Colon (tissue), 2 donors: ENCODE measurements around the gene SPECC1.
"Not testable (repeated sequence)": the region's sequence is repeated elsewhere in the genome, so short reads cannot be mapped to it uniquely, and the experiment has no call there.

Experiments used
- FAIRE-seq: peaks from 2 replicates; lab custom pipeline; 2012; peaks lifted over from hg19 to GRCh38; lab: Jason Lieb, UNC
- donor health status: control.
- donor health status: control.

SPECC1 gene

DNA sequence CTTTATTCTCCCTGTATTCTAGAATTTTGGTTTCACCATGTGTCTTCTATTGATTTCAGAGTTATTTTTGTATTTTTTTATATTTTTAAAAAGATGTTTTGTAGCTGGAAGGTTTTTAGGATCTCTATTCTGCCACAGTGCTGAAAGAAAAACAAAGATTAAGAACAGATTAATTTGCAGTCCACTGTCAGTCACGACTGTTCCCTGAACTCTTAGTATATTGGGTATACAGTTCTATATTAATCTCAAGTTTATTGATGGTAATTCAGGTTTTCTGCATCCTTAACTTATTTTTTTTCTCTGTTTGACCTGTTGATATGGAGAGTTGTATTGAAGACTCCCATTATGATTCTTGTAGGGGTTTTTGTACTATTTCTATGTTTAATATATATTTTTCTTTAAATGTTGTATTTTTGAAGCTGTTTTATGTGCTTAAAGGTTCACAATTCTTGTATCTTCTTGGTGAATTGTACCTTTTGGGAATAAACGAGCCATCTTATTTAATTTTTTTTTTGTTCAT, 2.9 kb downstream of the SPECC1 start:
- no peak for FAIRE-seq

DNA sequence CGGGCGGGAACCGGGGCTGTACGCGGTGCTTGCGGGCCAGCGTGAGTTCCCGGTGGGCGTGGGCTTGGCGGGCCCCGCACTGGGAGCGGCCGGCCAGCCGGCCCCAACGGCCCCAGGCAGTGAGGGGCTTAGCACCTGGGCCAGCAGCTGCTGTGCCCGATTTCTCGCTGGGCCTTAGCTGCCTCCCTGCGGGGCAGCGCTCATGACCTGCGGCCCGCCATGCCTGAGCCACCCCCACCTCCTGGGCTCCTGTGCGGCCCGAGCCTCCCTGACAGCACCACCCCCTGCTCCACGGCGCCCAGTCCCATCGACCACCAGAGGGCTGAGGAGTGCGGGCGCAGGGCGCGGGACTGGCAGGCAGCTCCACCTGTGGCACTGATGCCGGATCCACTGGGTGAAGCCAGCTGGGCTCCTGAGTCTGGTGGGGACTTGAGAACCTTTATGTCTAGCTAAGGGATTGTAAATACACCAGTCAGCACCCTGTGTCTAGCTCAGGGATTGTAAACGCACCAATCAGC, 7.4 kb downstream of the SPECC1 start:
- not testable (repeated sequence) for FAIRE-seq

DNA sequence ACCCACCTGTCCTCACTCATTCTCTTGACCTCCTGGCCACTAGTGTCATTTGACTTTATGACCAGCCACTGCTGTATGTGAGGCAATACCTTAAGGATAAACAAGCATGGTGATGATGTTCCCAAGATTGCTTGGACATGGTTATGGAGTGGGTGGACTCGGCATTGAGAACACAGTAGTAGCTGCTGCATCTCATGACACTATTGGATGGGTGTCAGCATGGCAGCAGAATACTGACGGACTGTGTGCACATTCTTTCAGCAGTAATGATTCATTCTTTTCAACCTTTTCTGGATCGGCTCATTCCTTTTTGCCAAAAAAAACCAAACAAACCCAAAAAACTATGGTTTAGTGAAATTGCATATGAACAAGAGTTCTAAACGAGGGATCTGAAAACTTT, 13.5 kb downstream of the SPECC1 start:
- FAIRE-seq = no peak

DNA sequence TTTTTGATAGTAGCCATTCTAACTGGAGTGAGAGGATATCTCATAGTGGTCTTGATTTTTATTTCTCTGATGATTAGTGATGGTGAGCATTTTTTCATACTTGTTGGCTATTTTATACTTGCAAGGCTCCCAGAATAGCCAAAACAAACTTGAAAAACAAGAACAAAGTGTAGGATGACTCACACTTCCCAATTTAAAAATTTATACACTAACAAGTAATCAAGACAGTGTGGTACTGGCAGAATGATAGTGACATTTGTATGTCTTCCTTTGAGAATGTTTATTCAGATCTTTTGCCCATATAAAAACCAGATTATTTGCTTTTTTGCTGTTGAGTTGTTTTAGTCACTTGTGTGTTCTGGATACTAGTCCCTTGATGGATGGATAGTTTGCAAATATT, 17.8 kb downstream of the SPECC1 start:
- FAIRE-seq = no peak

GRCh38 chr17:20028443-20028842, 19.3 kb downstream of the SPECC1 start:
- FAIRE-seq = no peak

DNA sequence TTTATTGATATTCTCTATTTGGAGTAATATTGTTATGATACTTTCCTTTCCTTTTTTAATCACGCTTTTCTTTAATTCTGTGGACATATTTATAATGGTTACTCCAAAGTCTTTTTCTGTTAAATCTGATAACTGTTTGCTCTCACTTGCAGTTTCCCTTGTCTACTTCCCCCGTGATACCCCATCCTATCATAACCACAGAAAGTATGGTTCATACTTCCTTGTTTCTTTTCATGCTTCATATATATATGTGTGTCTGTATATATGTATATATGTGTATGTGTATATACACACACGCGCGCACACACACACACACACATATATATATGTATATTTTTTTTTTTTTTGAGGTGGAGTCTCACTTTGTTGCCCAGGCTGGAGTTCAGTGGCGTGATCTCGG, 23.5 kb downstream of the SPECC1 start:
- FAIRE-seq = no peak

DNA sequence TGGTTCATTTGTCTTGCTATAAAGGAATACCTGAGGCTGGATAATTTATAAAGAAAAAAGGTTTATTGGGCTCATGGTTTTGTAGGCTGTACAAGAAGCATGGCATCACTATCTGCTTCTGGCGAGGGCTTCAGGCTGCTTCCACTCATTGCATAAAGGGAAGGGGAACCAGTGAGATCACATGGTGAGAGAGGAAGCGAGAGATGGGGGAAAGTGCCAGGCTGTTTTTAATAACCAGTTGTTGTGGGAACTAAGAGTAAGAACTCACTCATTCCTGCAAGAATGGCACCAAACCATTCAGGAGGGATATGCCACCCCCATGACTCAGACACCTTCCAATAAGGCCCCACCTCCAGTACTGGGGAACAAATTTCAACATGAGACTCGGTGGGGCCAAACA, 24.3 kb downstream of the SPECC1 start:
- FAIRE-seq = no peak

GRCh38 chr17:20035501-20035900, 26.3 kb downstream of the SPECC1 start:
- no peak for FAIRE-seq

GRCh38 chr17:20037286-20037685, 28.1 kb downstream of the SPECC1 start:
- FAIRE-seq = not testable (repeated sequence)

DNA sequence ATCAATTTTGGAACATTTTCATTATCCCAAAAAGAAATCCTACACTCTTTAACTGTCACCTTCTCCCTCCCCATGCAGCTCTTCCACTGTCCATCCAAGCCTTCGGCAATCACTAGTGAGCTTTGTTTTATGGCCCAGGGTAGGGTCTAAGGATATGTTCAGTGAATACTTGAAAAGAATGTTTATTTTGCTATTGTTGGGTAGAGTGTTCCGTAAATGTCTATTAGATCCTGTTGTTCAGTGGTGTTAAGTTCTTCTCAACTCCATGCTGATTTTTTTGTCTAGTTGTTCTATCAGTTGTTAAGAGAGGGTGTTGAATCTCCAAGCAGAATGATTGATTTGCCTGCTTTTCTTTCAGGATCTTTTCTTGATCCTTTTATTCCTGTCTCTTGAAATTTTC, 29.9 kb downstream of the SPECC1 start:
- FAIRE-seq = no peak

GRCh38 chr17:20040216-20040615, 31.1 kb downstream of the SPECC1 start:
- FAIRE-seq = no peak

GRCh38 chr17:20043021-20043420, 33.9 kb downstream of the SPECC1 start:
- FAIRE-seq = no peak

- FAIRE-seq = no peak
These were observed 36.3 kb downstream of the SPECC1 start for GRCh38 chr17:20045476-20045875.

DNA sequence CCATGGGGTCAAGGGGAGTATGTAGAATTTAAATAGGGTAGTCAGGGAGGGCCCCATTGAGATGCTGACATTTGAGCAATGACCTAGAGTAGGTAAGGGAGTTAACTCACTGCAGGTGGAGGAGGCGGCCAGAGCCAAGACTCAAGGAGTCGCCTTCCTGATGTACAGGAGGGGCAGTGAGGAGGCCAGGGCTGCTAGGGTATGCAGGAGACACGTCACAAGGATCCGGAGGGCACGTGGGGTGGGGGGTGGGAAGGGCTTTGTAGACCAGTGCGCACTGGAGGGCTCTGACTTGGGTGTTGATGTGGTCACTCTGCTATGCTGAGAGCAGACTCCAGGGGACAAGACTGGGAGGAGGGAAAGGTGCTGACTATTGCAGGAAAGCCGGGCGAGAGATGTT, 37.5 kb downstream of the SPECC1 start:
- FAIRE-seq = no peak

- FAIRE-seq = no peak
These were observed 42.5 kb downstream of the SPECC1 start for GRCh38 chr17:20051624-20052023.

DNA sequence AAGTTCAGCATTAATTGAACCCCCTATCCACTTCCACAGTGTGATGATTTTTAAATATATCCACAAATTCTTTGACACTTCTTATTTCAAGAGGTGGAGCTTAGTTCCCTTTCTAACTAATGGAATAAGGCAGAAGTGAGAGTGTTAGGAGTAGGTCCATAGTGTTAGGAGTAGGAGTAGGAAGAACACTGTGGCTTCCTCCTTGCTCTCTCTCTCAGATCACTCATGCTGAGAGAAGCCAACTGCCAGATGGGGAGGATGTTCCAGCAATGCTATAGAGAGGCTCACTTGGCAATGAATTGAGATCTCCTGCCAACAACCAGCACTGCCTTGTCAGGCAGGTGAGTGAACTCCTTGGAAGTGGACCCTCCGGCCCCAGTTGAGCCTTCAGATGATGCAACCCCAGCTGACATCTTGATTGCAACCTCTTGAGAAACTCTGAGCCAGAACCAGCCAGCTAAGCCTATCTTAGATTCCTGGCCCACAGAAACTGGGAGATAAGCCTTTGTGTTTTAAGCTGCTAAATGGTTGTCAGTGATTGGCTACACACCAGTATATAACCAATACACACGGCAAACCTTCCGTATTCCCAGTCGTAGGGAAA, 44.3 kb downstream of the SPECC1 start:
- FAIRE-seq = no peak

DNA sequence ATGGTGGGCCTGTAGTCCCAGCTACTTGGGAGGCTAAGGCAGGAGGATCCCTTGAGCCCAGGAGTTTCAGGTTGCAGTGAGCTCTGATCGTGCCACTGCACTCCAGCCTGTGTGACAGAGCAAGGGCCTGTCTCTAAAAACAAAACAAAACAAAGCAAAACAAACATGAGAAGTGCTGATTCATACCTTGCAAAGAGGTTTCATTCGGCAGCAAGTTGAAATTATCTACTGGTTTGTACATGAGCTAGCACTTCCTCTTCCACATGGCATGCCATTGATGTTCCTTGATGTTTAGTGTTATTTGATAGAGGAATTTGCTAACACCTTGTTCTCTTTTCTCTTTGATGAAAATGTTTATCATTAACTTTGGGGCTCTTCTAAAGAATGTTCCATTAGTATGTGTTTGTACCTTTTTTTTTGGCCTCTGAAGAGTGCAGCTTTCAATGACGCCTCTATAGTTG, 50.6 kb downstream of the SPECC1 start:
- FAIRE-seq = no peak

DNA sequence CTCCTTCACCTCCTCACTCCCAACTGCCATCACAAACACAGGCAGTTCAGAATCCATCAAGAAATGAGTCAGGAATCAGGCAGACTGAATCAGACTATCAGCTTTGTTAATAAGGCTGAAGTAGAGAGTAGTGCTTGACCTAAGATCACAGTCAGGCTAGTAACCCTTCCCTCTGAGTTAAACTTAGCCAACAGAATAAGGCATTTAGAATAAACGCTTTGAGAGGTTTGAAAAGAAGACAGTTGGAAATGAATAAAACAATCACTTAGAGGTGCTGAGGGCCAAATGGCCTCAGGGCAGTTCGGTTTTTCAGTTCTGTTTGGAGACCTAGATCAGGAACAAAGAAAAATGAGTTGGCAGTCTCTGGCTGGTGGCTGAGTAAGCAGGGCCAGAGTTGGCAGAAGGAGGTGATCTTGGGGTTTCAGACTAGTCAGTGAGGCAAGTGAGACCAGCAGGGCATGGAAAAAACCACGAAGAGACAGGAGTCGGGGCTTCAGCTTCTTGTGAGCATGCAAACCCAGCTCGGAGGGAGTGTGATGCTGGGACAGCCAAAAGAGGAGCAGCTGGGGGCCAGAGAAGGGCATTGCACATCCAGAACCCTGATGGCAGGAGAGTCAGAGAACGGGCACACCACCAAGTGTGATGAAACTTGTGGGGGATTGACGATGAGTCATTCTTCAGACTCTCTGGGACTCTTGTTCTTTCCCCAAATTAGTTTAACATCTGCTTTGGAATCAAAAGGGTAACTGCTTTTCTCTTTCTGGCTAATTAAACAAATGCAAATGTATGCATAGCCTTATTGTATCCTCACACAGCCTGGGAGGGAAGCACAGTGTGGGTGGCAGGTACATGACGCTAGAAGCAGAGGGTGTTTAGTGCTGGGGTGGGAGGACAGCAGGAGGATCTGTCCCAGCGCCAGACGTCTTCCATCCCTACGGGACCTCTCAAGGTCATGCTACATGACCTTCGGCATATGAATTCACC, 54.8 kb downstream of the SPECC1 start:
- FAIRE-seq = no peak

GRCh38 chr17:20066253-20066652, 57.1 kb downstream of the SPECC1 start:
- FAIRE-seq = no peak

DNA sequence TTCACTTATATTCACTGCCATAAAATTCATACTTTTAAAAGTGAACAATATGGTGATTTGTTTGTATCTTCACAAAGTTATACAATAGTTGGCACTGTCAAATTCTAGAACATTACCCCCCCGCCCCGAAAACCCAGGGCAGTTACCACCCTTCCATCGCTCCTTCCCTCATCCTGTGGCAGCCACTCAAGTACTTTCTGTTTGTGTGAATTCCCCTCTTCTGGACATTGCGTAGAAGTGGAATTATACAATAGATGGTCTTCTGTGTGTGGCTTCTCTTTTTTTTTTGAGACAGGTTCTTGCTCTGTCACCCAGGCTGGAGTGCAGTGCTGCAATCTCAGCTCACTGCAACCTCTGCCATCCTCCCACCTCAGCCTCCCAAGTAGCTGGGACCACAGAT, 58.6 kb downstream of the SPECC1 start:
- FAIRE-seq = no peak

- no peak for FAIRE-seq
These were observed 59.3 kb downstream of the SPECC1 start for GRCh38 chr17:20068445-20068844.

DNA sequence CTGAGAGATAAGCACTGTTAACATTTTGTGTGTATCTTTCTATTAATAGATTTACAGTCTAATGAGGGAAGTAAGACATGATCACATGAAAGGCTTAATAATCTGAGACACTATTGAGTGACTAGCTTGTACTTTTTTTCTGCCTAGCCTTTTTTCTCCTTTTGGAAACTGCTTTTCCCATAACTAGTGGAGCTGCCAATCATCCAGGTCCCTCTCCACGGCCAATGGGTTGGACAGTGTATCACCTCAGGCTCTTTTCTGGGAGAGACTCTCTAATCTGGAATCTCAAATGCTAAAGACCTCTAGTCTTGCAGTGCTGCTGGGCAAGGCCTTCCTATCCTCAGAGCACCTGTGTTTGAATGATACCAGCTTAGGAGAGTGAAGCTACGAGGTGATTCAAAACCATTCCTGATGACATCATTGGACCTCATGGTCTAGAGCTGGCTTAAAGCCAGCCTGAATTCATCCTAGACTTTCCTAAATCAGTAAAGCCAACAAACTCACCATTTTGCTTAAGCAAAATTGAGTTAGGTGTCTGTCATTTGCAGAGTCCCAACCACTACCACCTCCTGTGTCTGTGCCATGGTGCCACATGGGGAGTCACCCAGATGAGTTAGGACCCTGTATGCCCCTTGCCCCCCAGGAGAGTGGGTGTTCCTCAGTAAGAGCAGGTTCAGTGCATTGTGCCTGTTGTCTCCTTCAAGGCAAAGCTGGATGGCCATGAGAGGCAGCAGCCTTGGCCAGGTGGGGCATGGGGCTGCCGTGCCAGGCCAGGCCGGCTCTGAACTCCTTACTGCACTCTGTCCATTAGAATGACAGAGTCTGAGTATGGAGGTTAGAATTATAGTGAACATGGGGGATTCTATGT, 62.9 kb downstream of the SPECC1 start:
- FAIRE-seq = no peak
